A375 (cell line): ENCODE results near the gene HYAL2. TPM values are rescaled to one million over a fixed set of nuclear protein-coding genes. Genes with fewer than 3 reads are reported as not detected.

ENCODE experiments used
- total RNA-seq: library from RNA; depleted of rRNA; stranded (reverse); fragments of >200 nt; shearing (Covaris generic); gene quantifications from 2 replicates; pipeline ENCODE4 v1.2.3, GENCODE V29; 2014; rRNA removed

Gene HYAL2
- total RNA-seq, 1 experiment from 2014 or later = 41.5 TPM

Other genes with a start within 250 kb of the HYAL2 start
- 144 and 173 TPM in 2 replicates for gene RBM5, start 233.8 kb downstream of the HYAL2 start, total RNA-seq
- 10.4 and 17.0 TPM in 2 replicates for gene SEMA3F, start 167.4 kb downstream of the HYAL2 start, total RNA-seq
- gene GNAT1, start 131.1 kb downstream of the HYAL2 start, total RNA-seq = not detected in 2 replicates
- gene SLC38A3, start 117.5 kb downstream of the HYAL2 start, total RNA-seq = 0.34 and 0.53 TPM in 2 replicates
- gene GNAI2, start 86.5 kb downstream of the HYAL2 start, total RNA-seq = 151 and 172 TPM in 2 replicates
- 237 and 258 TPM in 2 replicates for gene SEMA3B, start 53.6 kb downstream of the HYAL2 start, total RNA-seq
- 0.15 and 1.2 TPM in 2 replicates for gene LSMEM2, start 43.7 kb downstream of the HYAL2 start, total RNA-seq
- 133 and 170 TPM in 2 replicates for gene IFRD2, start 30.3 kb downstream of the HYAL2 start, total RNA-seq
- 8.4 and 9.2 TPM in 2 replicates for gene HYAL3, start 23.3 kb downstream of the HYAL2 start, total RNA-seq
- gene NAA80, start 23.3 kb downstream of the HYAL2 start, total RNA-seq = 14.7 and 16.3 TPM in 2 replicates
- gene HYAL1, start 19.2 kb downstream of the HYAL2 start, total RNA-seq = 0.32 and 0.34 TPM in 2 replicates
- 82.0 and 86.7 TPM in 2 replicates for gene TUSC2, start 5.5 kb upstream of the HYAL2 start, total RNA-seq
- 11.2 and 15.8 TPM in 2 replicates for gene RASSF1, start 18.1 kb upstream of the HYAL2 start, total RNA-seq
- 1.9 and 4.0 TPM in 2 replicates for gene ZMYND10, start 23.0 kb upstream of the HYAL2 start, total RNA-seq
- 39.1 and 43.1 TPM in 2 replicates for gene NPRL2, start 28.0 kb upstream of the HYAL2 start, total RNA-seq
- 27.0 and 29.1 TPM in 2 replicates for gene CYB561D2, start 28.1 kb upstream of the HYAL2 start, total RNA-seq
- 54.7 and 59.0 TPM in 2 replicates for gene TMEM115, start 36.8 kb upstream of the HYAL2 start, total RNA-seq
- not detected in 2 replicates for gene CACNA2D2, start 180.9 kb upstream of the HYAL2 start, total RNA-seq
- 5.9 and 6.5 TPM in 2 replicates for gene C3orf18, start 245.0 kb upstream of the HYAL2 start, total RNA-seq
- 18.3 and 20.5 TPM in 2 replicates for gene HEMK1, start 246.8 kb upstream of the HYAL2 start, total RNA-seq